Lower leg skin (tissue), 3 donors: ENCODE measurements around the gene JAKMIP2.

ENCODE experiments used
- CTCF ChIP-seq, 3 donors: fragments of 450-650 bp; IDR thresholded peaks; one replicate each; pipeline ENCODE4 v1.5.1; 2016; ENCODE audit warnings: antibody characterized with exemption in 3 of 3, mild to moderate bottlenecking in 3 of 3, moderate library complexity in 2 of 3
- POLR2A ChIP-seq, 2 donors: fragments of 450-650 bp; IDR thresholded peaks; one replicate each; pipeline ENCODE4 v1.6.1; 2016 to 2017; ENCODE audit warnings: antibody characterized with exemption in 2 of 2, mild to moderate bottlenecking in 1 of 2, moderate library complexity in 1 of 2

DNA sequence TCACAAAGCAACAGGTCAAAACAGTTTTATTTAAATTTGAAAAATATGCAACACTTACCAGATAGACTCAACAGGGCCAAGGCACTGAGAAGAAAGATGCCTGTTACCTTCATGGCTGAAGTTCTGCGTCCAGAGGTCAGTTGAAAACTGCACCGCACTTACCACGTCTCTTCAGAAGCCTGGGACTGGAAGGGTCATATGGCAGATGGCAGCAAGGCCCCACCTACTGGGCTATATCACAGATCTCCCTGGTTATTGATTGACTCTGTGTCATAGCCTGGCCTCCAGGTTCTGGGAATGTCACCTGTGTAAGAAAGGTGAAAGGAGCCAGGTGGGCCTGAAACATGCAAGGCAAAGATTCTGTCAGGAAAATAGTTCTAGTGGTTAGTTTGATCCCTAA is 48.9 kb upstream of the JAKMIP2 start, which contains the start of gene SPINK1:
- TF ChIP-seq POLR2A (IDR thresholded peaks at IDR 0.05) (no peak), CTCF (IDR thresholded peaks at IDR 0.05) (no peak)
